Medulla oblongata (tissue), 1 donor: ENCODE results near the gene TAS2R41.

Experiments
- DNase-seq: peaks from one replicate; pipeline ENCODE4 v3.0.0-alpha.2; 2015; ENCODE audit errors: extremely low spot score

Gene TAS2R41

GRCh38 chr7:143492799-143493739 lies 15.4 kb downstream of the TAS2R41 start:
- DNase-seq: no peak

DNA sequence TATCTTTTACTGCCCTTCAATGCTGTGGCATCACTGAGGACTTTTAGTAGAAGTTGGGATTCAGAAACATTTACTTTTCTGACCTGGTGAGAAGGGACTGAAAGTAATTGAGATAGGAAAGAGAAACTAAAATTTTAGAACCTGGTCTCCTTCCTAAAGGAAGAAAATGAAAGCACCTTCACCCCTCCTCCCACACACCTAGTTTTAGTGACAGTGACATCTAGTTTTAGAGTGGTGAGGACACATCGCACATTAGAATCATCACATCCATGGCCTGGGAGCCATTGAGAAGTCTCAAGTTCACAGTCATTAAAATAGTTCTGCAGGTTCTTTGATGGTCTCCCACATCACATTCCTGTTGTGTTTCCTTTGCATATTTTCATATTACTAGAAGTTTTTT lies 16.1 kb downstream of the TAS2R41 start:
- DNase-seq: no peak

- DNase-seq: no peak
Observed at GRCh38 chr7:143494622-143495021, 16.9 kb downstream of the TAS2R41 start.

DNA sequence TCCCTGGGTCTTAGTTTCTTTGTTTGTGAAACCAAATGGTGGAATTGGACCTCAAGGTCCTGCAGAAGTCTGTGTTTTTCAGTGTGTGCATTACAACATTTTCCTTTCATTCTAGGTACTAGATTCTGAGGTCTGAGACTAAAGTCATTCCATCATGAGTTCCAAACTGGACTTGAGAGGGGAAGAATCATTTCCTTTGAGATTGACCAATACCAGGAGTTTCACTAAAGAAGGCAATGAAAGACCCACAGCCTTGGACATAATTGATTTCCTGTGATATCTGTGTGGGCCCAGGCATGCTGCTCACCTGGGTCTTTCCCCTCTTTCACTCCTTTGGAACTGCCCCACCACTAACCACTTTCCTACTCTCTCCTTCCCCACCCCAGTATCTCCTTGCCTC lies 18.2 kb downstream of the TAS2R41 start:
- no peak for DNase-seq

DNA sequence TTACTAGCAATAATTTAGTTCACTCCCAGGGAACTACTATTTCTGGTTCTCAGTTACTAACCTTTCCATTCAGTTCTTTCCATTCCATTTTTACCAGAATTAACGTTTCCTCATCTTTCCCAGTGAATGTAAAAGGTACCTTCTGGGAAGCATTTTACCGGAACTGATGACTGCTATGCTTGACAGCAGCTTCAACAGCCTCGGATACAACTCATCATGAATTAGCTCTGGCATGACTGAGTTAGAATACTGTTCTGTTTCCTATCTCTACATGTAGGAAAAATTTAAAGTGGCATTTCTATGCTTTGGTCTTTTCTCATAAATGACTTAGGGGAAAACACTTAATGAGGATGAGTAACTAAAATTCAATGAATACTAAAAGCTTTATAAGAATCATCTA lies 18.6 kb downstream of the TAS2R41 start:
- DNase-seq: no peak

DNA sequence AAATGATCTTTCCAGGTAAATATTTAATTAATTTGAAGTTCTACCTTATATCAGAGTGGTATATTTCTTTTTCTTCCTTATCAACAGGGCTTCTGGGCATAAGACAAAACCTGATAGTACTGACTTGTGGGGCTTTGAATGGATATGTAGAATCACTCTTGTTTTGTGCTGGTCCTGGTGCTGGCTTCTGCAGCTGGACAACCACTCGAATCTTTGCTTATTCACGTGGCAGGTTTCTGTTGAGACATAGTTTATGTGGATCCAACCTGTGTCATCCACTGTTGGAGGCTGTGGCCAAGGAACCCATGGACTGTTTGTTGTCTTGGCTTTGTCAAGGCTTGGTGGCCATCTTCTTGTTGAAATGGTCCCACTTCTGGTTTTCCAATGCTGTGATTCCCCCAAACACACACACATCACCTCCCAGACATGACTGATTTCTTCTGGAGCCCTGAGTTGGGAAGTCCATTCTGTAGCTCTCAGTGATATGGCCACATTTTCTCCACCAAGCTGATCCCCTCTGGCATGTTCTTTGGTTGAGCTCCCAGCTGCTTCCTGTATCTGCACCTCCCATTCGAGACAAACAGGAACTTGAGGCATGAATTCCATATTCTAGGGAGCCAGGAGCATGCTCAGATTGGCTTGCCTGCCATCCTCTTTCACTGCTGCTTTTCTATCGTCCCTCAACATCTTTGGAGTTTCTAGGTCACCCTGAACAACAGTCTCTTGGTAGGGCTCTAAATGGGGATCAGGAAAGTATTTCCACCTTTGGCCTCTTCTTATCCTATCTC lies 19.5 kb downstream of the TAS2R41 start:
- DNase-seq: no peak

DNA sequence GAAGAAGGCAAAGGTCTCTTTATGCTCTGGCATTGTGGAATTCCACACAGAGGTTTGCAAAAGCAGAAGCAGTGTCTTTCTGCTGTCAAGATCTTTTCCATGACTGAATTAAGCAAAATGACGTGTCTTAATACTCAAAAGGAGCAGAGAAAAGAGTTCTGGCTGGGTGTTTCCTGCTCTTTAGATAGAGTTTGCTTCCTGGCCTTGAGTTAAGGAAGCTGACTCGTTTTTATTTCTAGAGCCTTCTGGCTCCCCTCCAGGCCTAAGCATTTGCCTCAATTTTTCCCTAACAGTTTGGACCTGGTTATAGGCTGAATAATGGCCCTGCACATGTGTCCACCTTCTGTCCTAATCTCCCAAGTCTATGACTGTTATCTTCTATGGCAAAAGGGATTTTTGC lies 21.6 kb downstream of the TAS2R41 start:
- DNase-seq: peak; percentile 6

DNA sequence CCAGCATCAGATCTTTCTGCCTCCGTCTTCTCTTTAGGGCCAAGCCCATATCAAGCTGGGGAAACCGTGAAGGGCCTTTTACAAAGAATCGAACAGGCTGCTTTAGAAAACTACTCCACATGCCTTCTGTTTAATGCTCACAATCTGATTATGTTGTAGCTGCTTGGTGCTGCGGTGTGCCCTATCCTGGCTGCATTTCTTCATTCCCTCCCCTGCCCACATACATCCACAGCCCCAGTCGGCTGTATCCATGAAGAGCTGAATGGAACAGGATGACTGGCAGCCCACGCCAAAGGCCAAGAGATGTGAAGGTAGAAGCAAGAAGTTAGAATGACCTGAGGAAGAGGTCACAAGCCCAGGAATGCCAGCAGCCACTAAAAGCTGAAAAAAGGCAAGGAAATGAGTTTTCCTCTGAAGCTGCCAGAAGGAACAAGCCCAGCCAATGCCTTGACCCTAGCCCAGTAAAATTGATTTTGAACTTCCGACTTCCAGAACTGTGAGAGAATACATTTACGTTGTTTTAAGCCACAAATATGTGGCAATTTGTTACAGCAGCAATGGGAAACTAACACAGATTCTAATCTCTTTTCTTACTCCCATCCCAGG lies 22.2 kb downstream of the TAS2R41 start:
- DNase-seq: no peak

GRCh38 chr7:143503261-143503660 lies 25.6 kb downstream of the TAS2R41 start:
- no peak for DNase-seq

DNA sequence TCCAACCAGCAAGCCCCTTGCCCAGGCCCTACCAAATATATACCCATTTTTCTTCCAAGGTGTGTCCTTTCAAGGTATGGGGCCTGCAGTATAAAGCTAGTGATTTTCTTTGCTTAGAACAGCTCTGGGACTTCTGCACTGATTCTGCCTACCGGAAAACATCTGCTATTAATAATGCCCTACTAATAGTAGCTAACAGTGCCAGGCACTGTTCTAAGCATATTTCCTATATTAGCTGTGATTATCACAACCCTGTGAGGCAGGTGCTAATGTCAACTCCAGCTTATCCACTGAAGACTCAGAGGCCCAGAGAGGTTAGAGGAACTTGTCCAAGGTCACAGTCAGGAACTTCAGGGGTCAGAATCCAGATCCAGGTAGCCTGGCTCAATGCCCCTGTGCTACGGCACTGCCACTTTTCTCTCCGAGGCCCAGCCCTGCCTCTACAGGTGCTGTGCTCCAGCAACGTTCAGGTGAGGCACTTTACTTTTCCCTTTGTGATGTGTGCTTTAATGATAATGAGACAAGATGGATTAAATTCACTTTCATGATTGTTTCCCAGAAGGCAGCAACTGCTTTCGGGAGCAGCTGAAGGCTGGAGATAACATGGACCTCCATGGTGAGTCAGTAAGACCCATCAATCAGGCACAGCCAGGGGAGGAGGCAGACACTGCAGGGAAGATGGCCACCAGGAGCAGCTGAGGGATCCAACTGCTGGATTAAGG lies 26.7 kb downstream of the TAS2R41 start:
- DNase-seq: no peak

DNA sequence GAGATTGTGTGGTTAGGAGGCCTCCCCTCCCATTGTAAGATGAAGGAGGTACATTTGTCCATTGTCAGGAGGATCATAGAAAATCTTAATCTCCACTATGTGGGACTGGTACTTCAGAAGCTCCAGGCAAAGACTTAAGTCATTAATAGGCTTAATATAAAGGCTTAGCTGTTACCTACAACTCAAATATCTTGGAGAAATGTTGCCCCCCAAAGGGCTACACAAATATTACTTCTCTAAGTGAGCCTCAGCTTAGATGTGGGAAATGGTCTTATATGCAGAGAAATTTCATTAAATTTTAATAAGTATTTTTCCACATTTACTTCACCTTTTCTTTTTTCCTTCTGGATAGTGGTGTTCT lies 27.2 kb downstream of the TAS2R41 start:
- DNase-seq: no peak

DNA sequence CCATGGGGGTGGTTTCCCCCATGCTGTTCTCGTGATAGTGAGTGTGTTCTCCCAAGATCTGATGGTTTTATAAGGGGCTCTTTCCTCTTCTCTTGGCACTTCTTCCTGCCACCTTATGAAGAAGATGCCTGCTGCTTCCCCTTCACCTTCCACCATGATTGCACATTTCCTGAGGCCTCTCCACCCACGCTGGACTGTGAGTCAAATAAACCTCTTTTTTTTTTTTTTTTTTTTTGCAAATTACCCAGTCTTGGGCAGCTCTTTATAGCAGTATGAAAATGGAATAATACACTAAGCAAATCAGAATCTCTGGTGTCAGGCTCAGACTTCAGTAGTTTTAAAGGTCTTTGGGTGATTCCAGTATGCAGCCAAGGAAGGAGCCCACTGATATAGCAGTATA lies 28.2 kb downstream of the TAS2R41 start:
- DNase-seq: no peak

DNA sequence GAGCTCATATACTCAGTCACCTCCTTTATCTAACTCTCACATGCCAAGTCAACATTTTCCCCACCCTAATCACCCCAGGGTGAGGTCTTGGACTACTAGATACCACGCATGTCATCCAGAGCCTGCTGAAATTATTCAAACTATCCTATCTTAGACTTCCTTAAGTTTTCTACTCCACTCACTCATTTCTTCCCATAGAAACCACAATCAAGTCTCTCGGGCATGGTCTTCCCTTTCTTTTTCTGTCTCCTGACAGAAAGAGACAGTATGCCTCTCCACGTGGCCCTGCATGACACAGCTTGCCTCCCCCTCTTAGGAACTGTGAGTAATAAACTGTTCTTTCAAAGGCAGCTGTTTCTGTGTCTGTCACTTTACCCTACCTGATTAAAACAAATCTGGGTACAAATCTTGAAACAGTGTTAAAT lies 29.4 kb downstream of the TAS2R41 start:
- DNase-seq: no peak

GRCh38 chr7:143507534-143508055 lies 29.9 kb downstream of the TAS2R41 start:
- DNase-seq: no peak

DNA sequence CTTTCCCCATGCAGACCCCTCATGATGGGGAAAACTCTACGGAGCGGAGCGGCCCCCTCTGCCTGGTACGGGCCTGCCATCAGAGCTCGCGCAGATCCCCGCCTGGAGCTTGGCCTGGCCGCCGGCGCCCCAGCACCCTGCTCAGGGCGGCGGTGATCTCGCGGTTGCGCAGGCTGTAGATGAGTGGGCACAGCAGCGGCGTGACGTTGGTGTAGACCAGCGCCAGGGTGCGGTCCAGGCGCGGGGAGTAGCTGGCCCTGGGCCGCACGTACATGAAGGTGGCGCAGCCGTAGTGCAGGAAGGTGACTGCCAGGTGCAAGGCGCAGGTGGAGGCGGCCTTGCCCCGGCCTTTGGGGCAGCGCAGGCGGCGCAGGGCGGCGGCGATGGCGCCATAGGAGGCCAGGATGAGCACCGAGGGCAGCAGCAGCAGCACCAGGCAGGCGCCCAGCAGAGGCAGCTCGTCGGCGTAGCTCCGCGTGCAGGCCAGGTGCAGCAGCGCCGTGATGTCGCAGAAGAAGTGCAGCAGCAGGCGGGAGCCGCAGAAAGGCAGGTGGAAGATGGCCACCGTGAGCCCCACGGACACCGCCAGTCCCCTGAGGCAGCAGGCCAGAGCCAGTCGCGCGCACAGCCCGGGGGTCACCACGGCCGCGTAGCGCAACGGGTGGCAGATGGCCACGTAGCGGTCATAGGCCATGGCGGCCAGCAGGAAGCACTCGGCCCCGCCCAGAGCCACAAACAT lies 33.4 kb downstream of the TAS2R41 start:
- no peak for DNase-seq

DNA sequence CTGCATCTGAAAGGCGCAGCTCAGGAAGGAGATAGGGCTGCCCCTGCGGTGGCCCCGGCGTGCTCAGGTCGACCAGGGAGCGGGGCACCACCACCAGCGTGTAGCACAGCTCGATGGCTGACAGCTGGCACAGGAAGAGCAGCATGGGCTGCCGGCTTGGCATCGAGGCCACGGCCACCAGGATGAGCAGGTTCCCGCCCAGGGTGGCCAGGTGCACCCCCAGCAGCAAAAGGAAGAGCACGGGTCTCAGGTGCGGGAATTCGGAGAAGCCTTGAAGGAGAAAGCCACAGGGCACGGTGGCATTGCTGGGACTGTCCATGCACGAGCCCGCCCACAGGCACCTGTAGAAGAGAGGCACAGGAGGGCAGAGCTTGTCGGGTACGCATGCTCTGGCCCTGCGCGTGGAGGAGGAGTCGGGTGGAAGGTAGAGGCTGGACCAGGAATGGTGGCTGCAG lies 33.9 kb downstream of the TAS2R41 start:
- DNase-seq: no peak

GRCh38 chr7:143512488-143513340 lies 35.0 kb downstream of the TAS2R41 start:
- no peak for DNase-seq

DNA sequence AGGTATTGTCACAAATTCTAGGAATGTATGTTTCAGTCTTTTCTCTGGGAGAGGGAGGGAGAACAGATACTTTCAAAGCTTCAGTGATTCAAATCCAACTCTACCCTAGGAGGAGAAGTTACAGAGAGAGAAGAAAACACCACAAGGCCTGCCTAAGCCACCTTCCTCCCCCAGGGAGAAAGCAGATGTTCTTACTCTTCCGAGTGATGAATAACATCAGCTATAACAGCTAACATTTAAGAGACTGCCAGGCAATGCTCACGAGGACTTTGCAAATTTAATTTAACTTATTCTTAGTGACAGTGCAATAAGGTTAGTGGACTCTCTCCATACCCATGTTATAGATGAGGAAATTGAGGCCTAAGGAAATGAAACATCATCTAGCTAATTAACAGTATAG lies 36.8 kb downstream of the TAS2R41 start:
- DNase-seq: no peak

DNA sequence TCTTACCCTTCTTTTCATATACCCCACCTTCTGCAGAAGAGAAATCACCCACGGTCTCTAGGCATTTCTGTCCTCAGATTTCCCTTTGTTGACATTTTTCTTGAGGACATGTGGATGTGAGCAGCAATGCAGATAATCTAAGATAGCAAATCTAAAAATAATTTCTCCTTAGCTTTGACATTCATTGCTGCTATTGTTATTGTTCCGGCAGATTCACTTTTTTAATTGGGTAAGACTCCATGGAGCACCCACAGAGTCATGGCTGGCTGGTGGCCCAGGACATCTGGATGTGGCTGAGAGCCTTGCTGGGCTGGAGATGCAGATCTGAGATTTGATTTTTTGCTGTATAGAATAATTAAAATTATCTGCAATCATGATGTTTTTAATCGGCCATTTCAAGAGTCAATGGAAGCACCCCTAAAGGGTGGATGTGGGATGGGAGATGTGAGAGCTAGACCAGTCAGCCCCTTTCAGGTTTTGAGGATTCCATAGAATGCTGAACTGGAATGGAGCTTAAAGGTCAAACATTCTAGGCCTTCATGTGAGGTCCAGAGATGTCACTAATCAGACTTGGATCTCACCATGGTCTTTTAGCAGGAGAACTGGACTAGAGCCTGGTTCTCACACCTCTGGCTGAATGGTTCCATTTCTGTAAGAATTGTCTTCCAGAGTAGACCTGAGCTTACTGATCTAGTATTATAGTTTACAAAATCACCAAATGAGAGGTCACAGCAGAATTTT lies 37.5 kb downstream of the TAS2R41 start:
- DNase-seq: no peak
